Panc1 (cell line): ENCODE results near the gene POLE. TPM values are rescaled to one million over a fixed set of nuclear protein-coding genes. Genes with fewer than 3 reads are reported as not detected.

Source experiments
- ATAC-seq: fragments of 200-7000 bp; cut with Tn5 transposase; 2 replicates; pipeline ENCODE4 v1.9.1; 2020; ENCODE audit warnings: mild to moderate bottlenecking, moderate library complexity
- BruUV-seq: library from RNA; stranded (reverse); fragments of 400-500 nt; replicated peaks from 2 replicates; lab custom pipeline; 2021; lab: Mats Ljungman, UMichigan
- CTCF ChIA-PET: fragments of 300-600 bp; sonication (Branson Sonifier 250); formaldehyde crosslinking; loops from one replicate; lab custom pipeline; 2022; ENCODE audit warnings: antibody characterized with exemption; lab: Charles Lee
- POLR2A ChIA-PET: fragments of 300-600 bp; sonication (Branson Sonifier 250); formaldehyde crosslinking; loops from one replicate; lab custom pipeline; 2022; ENCODE audit warnings: antibody characterized with exemption; lab: Charles Lee
- DNase-seq: peaks from one replicate; pipeline ENCODE4 v3.0.0-alpha.2; 2010; ENCODE audit warnings: low read depth, low spot score
- H3K27ac ChIP-seq: 2 replicates; pipeline ENCODE4 v1.5.1; 2011; ENCODE audit warnings: mild to moderate bottlenecking, low read length, inconsistent platforms
- H3K27me3 ChIP-seq: fragments of 200-500 bp; sonication (Bioruptor generic); 2 replicates; pipeline ENCODE4 v1.6.0; 2014; ENCODE audit warnings: low read length, inconsistent platforms; ENCODE audit not compliant: control insufficient read depth, insufficient read depth
- H3K36me3 ChIP-seq: fragments of 200-500 bp; sonication (Bioruptor generic); 2 replicates; pipeline ENCODE4 v1.5.1; 2014; ENCODE audit warnings: inconsistent platforms, mild to moderate bottlenecking, low read length, moderate library complexity; ENCODE audit not compliant: control insufficient read depth, insufficient read depth
- H3K4me1 ChIP-seq: 2 replicates; pipeline ENCODE4 v1.5.1; 2011; ENCODE audit warnings: inconsistent platforms, mild to moderate bottlenecking, low read length, moderate library complexity; ENCODE audit not compliant: control insufficient read depth, insufficient read depth
- H3K4me3 ChIP-seq, 2 experiments: 2 replicates each; pipeline ENCODE4 v1.5.1; 2011 to 2012; ENCODE audit warnings: low read depth in 2 of 2, low read length in 2 of 2, mild to moderate bottlenecking in 2 of 2, inconsistent platforms in 1 of 2, moderate library complexity in 1 of 2
- H3K9me3 ChIP-seq: fragments of 200-500 bp; sonication (Bioruptor generic); 2 replicates; pipeline ENCODE4 v1.5.1; 2014; ENCODE audit warnings: low read depth, mild to moderate bottlenecking, inconsistent platforms, low read length, moderate library complexity; ENCODE audit not compliant: control insufficient read depth, insufficient read depth
- CTCF ChIP-seq: fragments of 450-650 bp; IDR thresholded peaks from 2 replicates; pipeline ENCODE4 v1.5.1; 2017; ENCODE audit warnings: mild to moderate bottlenecking
- POLR2AphosphoS5 ChIP-seq: IDR thresholded peaks from 2 replicates; pipeline ENCODE4 v1.6.1; 2012; ENCODE audit warnings: mild to moderate bottlenecking, low read depth, low read length, moderate library complexity
- REST ChIP-seq, 2 experiments: IDR thresholded peaks; 2 replicates each; pipeline ENCODE4 v1.6.1; 2011 to 2012; ENCODE audit warnings: low read depth in 2 of 2, control low read depth in 1 of 2, low read length in 1 of 2, mild to moderate bottlenecking in 1 of 2, moderate library complexity in 1 of 2; ENCODE audit not compliant: insufficient read depth in 1 of 2
- SIN3A ChIP-seq: IDR thresholded peaks from 2 replicates; pipeline ENCODE4 v1.6.1; 2012; ENCODE audit warnings: low read depth, mild to moderate bottlenecking, low read length, moderate library complexity, borderline replicate concordance; ENCODE audit not compliant: insufficient read depth
- TCF7L2 ChIP-seq: IDR thresholded peaks from 2 replicates; pipeline ENCODE4 v1.6.1; 2011; ENCODE audit warnings: mild to moderate bottlenecking, low read depth, low read length, inconsistent platforms
- in situ Hi-C: cut with HindIII; loops from 2 replicates; pipeline ENCODE4 v1.10.0; 2016; ENCODE audit warnings: low sequenced_read_pairs, low pct_unique_long_range_greater_than_20kb
- intact Hi-C: fragments of 100-400 bp; cut with micrococcal nuclease; formaldehyde crosslinking; loops from one replicate; pipeline ENCODE4 v1.10.0; 2022; ENCODE audit not compliant: unreplicated experiment
- total RNA-seq: library from RNA; stranded (reverse); gene quantifications from one replicate; pipeline ENCODE4 v1.2.1, GENCODE V29; 2021; ENCODE audit not compliant: unreplicated experiment

POLE gene
- total RNA-seq, 1 experiment from 2014 or later: 112 TPM

- ATAC-seq (no peak), DNase-seq (no peak)
- in situ Hi-C loops: no loop called here
- Histone ChIP-seq H3K9me3 (no peaks in the 10 kb centered on the region), H3K4me3 (no peak overlapping the region), H3K36me3 (peaks cover 5% of the 10 kb centered on the region), H3K4me1 (peaks cover 6% of the 10 kb centered on the region), H3K27ac (no peak overlapping the region), H3K27me3 (no peaks in the 10 kb centered on the region)
- POLR2A ChIA-PET: no interaction called here
- BruUV-seq: no TSS peak
- CTCF ChIA-PET: no interaction called here
- intact Hi-C loops: no loop called here
- TF ChIP-seq REST (IDR thresholded peaks at IDR 0.05; ENCODE audit: insufficient read depth in 1 of 2, low read depth in 2 of 2, low read length in 1 of 2) (no peak), SIN3A (no peak), TCF7L2 (no peak), CTCF (no peak), POLR2AphosphoS5 (no peak)
Observed at GRCh38 chr12:132716356-132716755, 29.2 kb upstream of the POLE start.

GRCh38 chr12:132715874-132716273 is 28.7 kb upstream of the POLE start:
- ATAC-seq (no peak), DNase-seq (no peak)
- intact Hi-C loops: no loop called here
- ChIA-PET POLR2A (no interaction called here), CTCF (no interaction called here)
- H3K36me3 ChIP-seq: peaks cover 2% of the 10 kb centered on the region
- no peak overlapping the region for H3K4me3 ChIP-seq
- no peaks in the 10 kb centered on the region for H3K27me3 ChIP-seq
- H3K27ac ChIP-seq: no peak overlapping the region
- H3K4me1 ChIP-seq: peaks cover 6% of the 10 kb centered on the region
- in situ Hi-C loops: no loop called here
- BruUV-seq: no TSS peak
- H3K9me3 ChIP-seq: no peaks in the 10 kb centered on the region
- TF ChIP-seq SIN3A (no peak), POLR2AphosphoS5 (no peak), CTCF (no peak), REST (IDR thresholded peaks at IDR 0.05; ENCODE audit: insufficient read depth in 1 of 2, low read depth in 2 of 2, low read length in 1 of 2) (no peak), TCF7L2 (no peak)
